Muscle layer of colon (tissue), 2 donors: ENCODE results near the gene NADK2.

ENCODE experiments used
- H3K27ac ChIP-seq: one replicate; pipeline ENCODE4 v1.7.0; 2013; ENCODE audit warnings: low read depth, mild to moderate bottlenecking, low read length, moderate library complexity
- H3K27me3 ChIP-seq, 2 donors: one replicate each; pipeline ENCODE4 v1.7.0; 2013; ENCODE audit warnings: low read length in 2 of 2, mild to moderate bottlenecking in 2 of 2; ENCODE audit not compliant: insufficient read depth in 2 of 2, control insufficient read depth in 1 of 2
- H3K36me3 ChIP-seq: one replicate; pipeline ENCODE4 v1.7.0; 2013; ENCODE audit warnings: mild to moderate bottlenecking, low read length; ENCODE audit not compliant: insufficient read depth
- H3K4me1 ChIP-seq: one replicate; pipeline ENCODE4 v1.7.0; 2013; ENCODE audit warnings: mild to moderate bottlenecking, low read length; ENCODE audit not compliant: insufficient read depth
- H3K4me3 ChIP-seq, 2 donors: one replicate each; pipeline ENCODE4 v1.7.0; 2013; ENCODE audit warnings: low read length in 2 of 2, low read depth in 1 of 2, mild to moderate bottlenecking in 1 of 2, moderate library complexity in 1 of 2
- H3K9ac ChIP-seq: one replicate; pipeline ENCODE4 v1.7.0; 2013; ENCODE audit warnings: low read length
- H3K9me3 ChIP-seq: one replicate; pipeline ENCODE4 v1.7.0; 2013; ENCODE audit warnings: mild to moderate bottlenecking, low read length
- donor health status: abdominal sarcoma.
- donor health status: Adenocarcinoma of cecum.

NADK2 gene

GRCh38 chr5:36242534-36243485 is 1.1 kb upstream of the NADK2 start:
- H3K36me3 ChIP-seq = no peaks in the 10 kb centered on the region
- peaks cover 33% of the 10 kb centered on the region for H3K4me1 ChIP-seq
- H3K9ac ChIP-seq = no peak overlapping the region
- H3K9me3 ChIP-seq = no peaks in the 10 kb centered on the region
- peak overlapping the region; percentile 75 for H3K27ac ChIP-seq
- H3K27me3 ChIP-seq = no peaks in the 10 kb centered on the region
- peak overlapping the region; percentile 38 to 49 for H3K4me3 ChIP-seq

DNA sequence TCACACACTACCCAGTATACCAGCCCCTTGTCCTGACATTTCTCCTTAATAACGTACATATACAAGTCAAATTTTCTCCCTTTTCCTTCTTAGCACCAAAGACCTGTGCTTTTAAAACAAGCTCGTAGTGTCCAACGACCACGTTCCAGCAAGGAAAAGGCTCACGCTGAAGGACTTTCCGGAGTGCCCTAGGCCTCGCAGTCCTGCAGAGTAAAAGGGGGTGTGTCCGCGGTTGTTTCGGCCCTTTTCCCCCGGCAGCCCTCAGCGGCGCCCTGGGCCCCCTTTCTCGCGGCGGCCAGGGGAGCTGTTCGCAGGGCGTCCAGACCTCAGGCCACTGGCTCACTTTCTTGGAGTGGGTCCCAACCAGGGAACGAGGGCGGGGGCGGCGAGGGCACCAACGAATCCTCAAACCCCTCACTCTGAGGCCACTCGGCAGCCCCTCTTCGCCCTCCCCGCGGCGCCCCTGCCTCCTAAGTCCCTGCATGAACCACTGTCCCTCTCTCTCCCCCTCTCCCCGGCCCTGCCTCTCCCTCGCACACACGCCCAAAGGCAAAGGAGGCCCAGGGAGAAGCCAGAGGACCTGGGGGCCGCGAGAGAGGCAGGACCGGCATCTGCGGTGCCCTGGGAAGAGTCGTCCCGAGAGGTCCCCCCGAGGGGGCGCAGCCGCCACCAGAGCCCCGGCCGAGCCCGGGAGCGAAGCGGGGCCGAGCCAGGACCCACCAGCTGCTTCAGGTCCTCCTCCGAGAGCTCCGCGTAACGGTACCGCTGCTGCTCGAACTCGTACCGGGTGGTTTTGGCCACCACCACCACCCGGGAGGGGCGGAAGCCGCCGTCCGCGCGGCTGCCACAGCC is 720 bp downstream of the NADK2 start:
- no peaks in the 10 kb centered on the region for H3K27me3 ChIP-seq
- no peaks in the 10 kb centered on the region for H3K36me3 ChIP-seq
- no peaks in the 10 kb centered on the region for H3K9me3 ChIP-seq
- peak overlapping the region; percentile 78 for H3K9ac ChIP-seq
- peak overlapping the region; percentile 98 for H3K27ac ChIP-seq
- peaks cover 44% of the 10 kb centered on the region for H3K4me1 ChIP-seq
- H3K4me3 ChIP-seq = peak overlapping the region; percentile 66 to 70

DNA sequence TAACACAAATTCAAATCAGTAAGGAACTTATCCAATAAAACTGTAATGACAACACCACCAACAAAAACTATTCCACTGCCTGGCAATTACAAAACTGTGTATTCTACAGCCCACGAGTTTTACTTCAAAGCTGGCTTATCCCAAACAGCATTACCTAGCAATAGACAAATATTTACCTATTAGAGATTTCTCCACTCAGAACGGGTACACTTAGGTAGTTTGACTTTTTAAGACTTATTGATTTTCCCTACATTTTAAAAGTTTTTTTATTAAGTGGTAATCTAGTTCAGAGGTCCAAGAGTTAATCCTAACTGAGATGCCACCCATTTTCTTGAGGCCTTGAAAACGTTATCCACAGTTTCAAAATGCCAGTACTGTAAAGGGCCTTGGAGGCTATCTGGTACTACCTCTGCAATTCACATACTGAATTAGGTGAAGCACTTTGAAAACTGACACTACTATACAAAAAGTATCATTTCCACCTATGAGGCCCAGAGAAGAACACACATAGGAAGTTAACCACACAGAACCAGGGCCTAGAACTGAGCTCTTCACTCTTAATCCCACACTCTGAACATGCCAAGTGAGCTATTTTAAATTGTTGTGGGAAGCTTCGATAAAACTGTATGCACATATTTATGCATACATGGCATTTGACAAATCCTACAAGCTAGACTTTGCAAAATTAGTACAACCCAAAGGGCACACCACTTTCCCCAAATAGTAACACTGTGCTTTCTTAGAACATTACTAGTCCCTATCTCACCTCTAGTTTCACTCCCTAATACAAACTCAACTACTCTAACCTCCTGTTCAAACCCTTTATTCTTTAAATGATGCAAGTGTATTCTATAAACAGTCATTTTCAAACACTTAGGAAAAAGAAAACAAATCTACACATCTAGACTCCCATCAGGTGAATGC is 2.1 kb downstream of the NADK2 start:
- H3K9ac ChIP-seq = peak overlapping the region; percentile 78
- H3K27ac ChIP-seq = peak overlapping the region; percentile 98
- peak overlapping the region in 1 of 2 donors; percentile 70 for H3K4me3 ChIP-seq
- H3K36me3 ChIP-seq = no peaks in the 10 kb centered on the region
- H3K27me3 ChIP-seq = no peaks in the 10 kb centered on the region
- H3K4me1 ChIP-seq = peaks cover 50% of the 10 kb centered on the region
- H3K9me3 ChIP-seq = no peaks in the 10 kb centered on the region

GRCh38 chr5:36238502-36239295 is 3.0 kb downstream of the NADK2 start:
- Histone ChIP-seq H3K9me3 (no peaks in the 10 kb centered on the region), H3K27me3 (no peaks in the 10 kb centered on the region), H3K27ac (peak overlapping the region; percentile 67), H3K4me1 (peaks cover 50% of the 10 kb centered on the region), H3K4me3 (peak overlapping the region in 1 of 2 donors; percentile 70), H3K9ac (no peak overlapping the region), H3K36me3 (no peaks in the 10 kb centered on the region)

- Histone ChIP-seq H3K4me1 (peaks cover 49% of the 10 kb centered on the region), H3K27me3 (no peaks in the 10 kb centered on the region), H3K36me3 (no peaks in the 10 kb centered on the region), H3K27ac (peak overlapping the region; percentile 64), H3K4me3 (peak overlapping the region in 1 of 2 donors; percentile 12), H3K9me3 (no peaks in the 10 kb centered on the region), H3K9ac (no peak overlapping the region)
Measured at GRCh38 chr5:36237751-36238150, 4.0 kb downstream of the NADK2 start.

DNA sequence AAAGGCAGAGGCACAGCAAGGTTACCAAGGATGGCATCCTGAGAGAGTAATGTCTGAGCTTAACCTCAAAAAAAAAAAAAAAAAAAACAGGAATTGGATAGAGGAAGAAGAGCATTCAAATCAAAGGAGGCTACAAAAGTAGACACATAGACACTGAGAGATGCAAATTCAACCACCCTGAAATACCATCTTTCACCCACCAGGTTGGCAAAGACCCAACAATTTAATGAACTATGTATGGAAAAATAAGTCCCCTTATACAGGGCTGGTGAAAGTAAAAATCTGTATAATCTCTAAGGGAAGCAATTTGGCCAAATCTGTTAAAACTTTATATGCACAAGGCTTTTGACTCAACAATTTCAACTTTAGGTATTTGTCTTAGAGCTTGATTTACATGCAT is 4.9 kb downstream of the NADK2 start:
- Histone ChIP-seq H3K27me3 (no peaks in the 10 kb centered on the region), H3K9me3 (no peaks in the 10 kb centered on the region), H3K9ac (no peak overlapping the region), H3K27ac (no peak overlapping the region), H3K4me1 (peaks cover 46% of the 10 kb centered on the region), H3K36me3 (no peaks in the 10 kb centered on the region), H3K4me3 (no peak overlapping the region)

GRCh38 chr5:36232533-36232932 is 9.2 kb downstream of the NADK2 start:
- Histone ChIP-seq H3K27me3 (no peaks in the 10 kb centered on the region), H3K9ac (no peak overlapping the region), H3K27ac (no peak overlapping the region), H3K4me3 (no peak overlapping the region), H3K4me1 (peaks cover 26% of the 10 kb centered on the region), H3K9me3 (no peaks in the 10 kb centered on the region), H3K36me3 (no peaks in the 10 kb centered on the region)

GRCh38 chr5:36230151-36230790 is 11.5 kb downstream of the NADK2 start:
- Histone ChIP-seq H3K9me3 (no peaks in the 10 kb centered on the region), H3K4me1 (peaks cover 14% of the 10 kb centered on the region), H3K4me3 (no peak overlapping the region), H3K27ac (no peak overlapping the region), H3K36me3 (peaks cover 9% of the 10 kb centered on the region), H3K27me3 (no peaks in the 10 kb centered on the region), H3K9ac (no peak overlapping the region)

DNA sequence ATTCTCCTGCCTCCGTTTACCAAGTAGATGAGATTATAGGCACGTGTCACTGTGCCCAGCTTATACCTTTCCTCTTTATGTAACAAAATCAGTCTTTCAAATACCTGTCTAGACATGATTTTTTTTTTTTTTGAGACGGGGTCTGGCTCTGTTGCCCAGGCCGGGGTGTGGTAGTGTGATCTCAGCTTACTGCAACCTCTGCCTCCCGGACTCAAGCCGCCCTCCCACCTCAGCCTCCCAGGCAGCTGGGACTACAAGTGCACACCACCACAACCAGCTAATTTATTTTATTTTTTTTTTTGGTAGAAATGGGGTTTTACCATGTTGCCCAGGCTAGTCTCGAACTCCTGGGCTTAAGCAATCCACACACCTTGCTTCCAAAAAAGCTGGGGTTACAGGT is 13.2 kb downstream of the NADK2 start:
- Histone ChIP-seq H3K27me3 (no peaks in the 10 kb centered on the region), H3K4me1 (peaks cover 12% of the 10 kb centered on the region), H3K9ac (no peak overlapping the region), H3K36me3 (peaks cover 21% of the 10 kb centered on the region), H3K9me3 (no peaks in the 10 kb centered on the region), H3K27ac (no peak overlapping the region), H3K4me3 (no peak overlapping the region)

GRCh38 chr5:36227046-36227445 is 14.7 kb downstream of the NADK2 start:
- Histone ChIP-seq H3K9me3 (no peaks in the 10 kb centered on the region), H3K27me3 (no peaks in the 10 kb centered on the region), H3K9ac (no peak overlapping the region), H3K36me3 (peaks cover 21% of the 10 kb centered on the region), H3K4me3 (no peak overlapping the region), H3K4me1 (peaks cover 23% of the 10 kb centered on the region), H3K27ac (no peak overlapping the region)
